COLO668 (cell line): ENCODE measurements around the gene GSTA4.
"Not testable (repeated sequence)": the region's sequence is repeated elsewhere in the genome, so short reads cannot be mapped to it uniquely, and the experiment has no call there.

Experiments
- DNase-seq: peaks from one replicate; lab custom pipeline; 2025; ENCODE audit not compliant: unreplicated experiment; lab: John Stamatoyannopoulos, UW

GSTA4 gene

GRCh38 chr6:53014744-53015143 lies 19.7 kb upstream of the GSTA4 start:
- DNase-seq: no peak

GRCh38 chr6:53014063-53014462 lies 19.0 kb upstream of the GSTA4 start:
- DNase-seq: no peak

GRCh38 chr6:53011979-53012378 lies 16.9 kb upstream of the GSTA4 start:
- DNase-seq: no peak

- no peak for DNase-seq
Observed at GRCh38 chr6:53010504-53010903, 15.4 kb upstream of the GSTA4 start.

- no peak for DNase-seq
Observed at GRCh38 chr6:53009511-53009910, 14.4 kb upstream of the GSTA4 start.

DNA sequence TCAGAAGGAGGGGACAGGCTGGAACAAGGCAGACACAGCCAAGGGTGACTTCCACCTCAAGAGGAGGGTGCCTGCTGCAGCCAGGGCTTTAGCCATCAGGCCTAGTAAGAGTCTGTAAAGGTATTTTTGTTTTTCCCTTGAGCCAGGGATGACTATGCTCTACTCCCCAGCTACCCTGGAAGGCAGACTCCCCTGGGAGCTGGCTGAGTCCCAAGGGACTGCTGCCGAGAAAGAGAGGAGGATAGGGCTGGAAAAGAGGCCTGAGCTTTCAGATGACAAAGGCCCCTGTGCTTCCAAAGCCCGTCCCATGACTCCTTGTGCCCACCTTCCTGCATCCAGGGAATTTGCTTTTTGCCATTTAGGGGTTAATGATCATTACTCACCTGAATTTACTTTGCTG lies 14.0 kb upstream of the GSTA4 start:
- DNase-seq: no peak

- DNase-seq: not testable (repeated sequence)
Observed at GRCh38 chr6:53008192-53008687, 13.2 kb upstream of the GSTA4 start.

- DNase-seq: no peak
Observed at GRCh38 chr6:53005663-53006250, 10.7 kb upstream of the GSTA4 start.

- no peak for DNase-seq
Observed at GRCh38 chr6:52999456-52999855, 4.4 kb upstream of the GSTA4 start.

DNA sequence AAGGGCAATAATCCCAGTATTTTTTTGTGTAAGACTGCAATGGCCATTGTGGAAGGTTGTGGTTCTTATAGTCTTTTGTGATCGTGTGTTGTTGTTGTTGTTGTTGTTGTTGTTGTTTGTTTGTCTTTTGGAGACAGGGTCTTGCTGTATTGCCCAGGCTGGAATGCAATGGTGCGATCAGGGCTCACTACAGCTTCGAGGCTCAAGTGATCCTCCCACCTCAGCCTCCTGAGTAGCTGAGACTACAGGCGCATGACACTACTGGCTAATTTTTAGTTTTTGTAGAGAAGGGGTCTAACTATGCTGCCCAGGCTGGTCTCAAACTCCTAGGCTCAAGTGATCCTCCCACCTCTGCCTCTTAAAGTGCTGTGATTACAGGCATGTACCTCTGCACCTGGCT lies 3.5 kb upstream of the GSTA4 start:
- DNase-seq: no peak

DNA sequence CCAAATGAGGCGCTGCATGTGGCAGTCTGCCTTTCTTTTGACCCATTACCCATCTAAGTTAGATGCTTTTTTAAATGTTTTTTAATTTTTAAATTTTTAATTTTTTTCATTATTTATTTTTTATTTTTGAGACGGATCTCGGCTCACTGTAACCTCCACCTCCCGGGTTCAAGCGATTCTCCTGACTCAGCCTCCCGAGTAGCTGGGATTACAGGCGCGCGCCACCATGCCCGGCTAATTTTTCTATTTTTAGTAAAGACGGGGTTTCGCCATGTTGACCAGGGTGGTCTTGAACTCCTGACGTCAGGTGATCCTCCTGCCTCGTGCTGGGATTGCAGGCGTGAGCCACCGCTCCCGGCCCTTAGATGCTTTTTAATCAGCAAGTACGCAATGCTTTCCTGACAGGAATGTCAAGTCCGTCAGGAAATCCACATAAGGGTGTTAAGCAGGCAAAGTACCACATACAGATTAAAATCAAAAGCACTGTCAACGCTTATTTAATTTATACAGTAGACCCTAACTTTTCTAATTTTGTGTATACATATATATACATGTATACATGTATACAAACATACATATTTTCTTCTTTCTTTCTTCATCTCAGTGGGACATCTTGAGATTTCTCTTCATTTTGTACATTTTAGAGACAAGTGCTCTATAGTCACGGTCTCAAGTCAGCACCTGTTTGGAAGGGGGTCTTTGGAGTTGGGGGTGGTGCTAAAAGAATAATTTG lies 995 bp upstream of the GSTA4 start:
- peak; percentile 24 for DNase-seq

DNA sequence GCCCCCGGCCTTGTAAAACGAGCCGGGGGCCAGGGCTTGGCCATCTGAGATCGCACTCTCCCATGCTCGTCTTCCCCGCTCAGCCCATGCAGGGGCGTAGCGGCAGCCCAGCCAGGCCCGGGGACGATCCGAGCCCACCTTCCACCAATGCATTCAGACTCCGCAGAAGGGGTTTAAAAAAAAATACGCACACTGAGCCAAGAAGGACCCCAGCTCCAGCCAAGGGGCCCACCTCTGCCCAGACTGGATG lies 320 bp downstream of the GSTA4 start:
- peak; percentile 34 for DNase-seq

DNA sequence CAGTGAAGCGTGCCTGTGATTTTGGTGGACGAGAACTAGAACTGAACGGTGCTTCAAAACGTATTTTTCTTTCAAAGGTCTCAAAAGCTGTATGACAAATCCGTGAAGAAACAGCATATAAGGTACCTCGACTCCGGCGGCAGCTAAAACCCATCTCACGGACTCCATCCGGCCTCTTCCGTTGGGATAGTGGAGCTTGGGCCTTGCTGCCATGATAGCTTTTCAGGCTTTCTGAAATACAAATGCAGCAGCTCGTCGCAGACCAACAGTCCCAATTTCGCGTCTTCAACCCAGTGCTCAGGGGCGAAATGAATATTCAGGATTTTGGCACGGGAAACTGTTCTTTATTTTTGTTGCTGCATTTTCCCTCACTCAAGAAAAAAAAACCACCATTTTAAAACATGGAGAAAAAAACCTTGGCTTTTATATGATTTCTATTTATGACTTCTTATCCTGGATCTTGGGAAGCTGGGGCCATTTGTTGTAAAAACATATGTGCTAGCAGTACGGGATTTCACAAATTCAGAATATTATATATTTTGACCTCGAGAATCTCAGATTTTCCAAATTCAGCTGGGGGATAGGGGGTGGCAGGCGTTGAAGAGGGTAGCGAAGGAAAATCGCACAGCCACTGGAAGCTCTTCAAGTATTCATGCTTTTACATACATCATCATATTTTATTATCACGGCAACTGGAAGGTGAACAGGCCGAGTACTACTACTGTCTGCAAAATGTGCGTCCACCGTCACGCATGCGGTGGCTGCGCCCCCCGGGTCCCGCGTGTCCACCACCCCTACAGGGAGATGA lies 849 bp downstream of the GSTA4 start:
- DNase-seq: peak; percentile 18

GRCh38 chr6:52992980-52993920 lies 1.8 kb downstream of the GSTA4 start:
- no peak for DNase-seq

DNA sequence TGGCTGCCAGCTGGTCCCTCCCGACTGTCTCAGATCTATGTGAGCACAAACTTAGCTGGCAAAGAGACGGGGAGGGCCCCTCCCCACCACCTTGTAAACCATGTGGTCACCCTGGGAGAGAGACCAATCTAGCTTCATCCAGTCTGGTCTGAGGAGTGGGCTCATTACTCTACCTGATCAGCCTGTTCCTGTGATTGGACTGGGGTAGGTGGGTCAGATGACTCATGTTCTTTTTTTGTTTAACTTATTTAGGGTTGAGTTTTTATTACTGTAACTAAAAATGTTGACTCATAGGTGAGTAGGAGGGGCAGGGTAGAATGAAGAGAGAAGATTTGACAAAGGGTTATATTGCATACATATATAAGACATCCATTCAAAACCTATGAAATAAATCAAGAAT lies 4.7 kb downstream of the GSTA4 start:
- no peak for DNase-seq

- DNase-seq: no peak
Observed at GRCh38 chr6:52985228-52985627, 9.9 kb downstream of the GSTA4 start.

DNA sequence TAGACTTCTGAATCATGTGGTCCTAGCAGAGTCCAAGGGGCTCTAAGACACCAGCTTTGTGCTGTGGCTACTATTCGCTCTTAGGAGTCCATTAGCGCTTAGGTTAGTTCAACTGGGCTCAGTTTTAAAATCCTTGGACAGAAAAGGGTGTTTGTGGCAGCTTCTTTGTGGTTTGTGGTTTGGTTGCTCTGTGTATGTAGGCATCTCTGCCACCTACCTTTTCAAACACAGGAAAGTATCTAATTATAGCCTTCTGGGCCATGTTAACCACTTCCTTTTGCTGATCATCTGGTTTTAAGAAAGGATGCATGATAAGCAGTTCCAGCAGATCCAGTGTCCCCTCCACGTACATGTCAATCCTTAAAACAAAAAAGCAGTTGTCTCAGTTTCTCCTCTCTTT lies 10.8 kb downstream of the GSTA4 start:
- no peak for DNase-seq

GRCh38 chr6:52983159-52983848 lies 11.8 kb downstream of the GSTA4 start:
- no peak for DNase-seq

- no peak for DNase-seq
Observed at GRCh38 chr6:52982680-52983079, 12.4 kb downstream of the GSTA4 start.

- DNase-seq: no peak
Observed at GRCh38 chr6:52981222-52981900, 13.7 kb downstream of the GSTA4 start.
